Activated naive CD4-positive, alpha-beta T cell treated with anti-CD3 and anti-CD28 coated beads, Interleukin-2, amount 50 U/mL, for 24 hours (primary cell): ENCODE results near the gene ZCCHC17.

Source experiments
- H3K27ac Mint-ChIP-seq: one replicate; pipeline ENCODE4 v1.8.0; 2021; ENCODE audit warnings: mild to moderate bottlenecking, mixed read lengths
- H3K27me3 Mint-ChIP-seq: one replicate; pipeline ENCODE4 v1.8.0; 2021; ENCODE audit warnings: mixed read lengths
- H3K36me3 Mint-ChIP-seq: one replicate; pipeline ENCODE4 v1.8.0; 2021; ENCODE audit warnings: mixed read lengths
- H3K4me1 Mint-ChIP-seq: one replicate; pipeline ENCODE4 v1.8.0; 2021; ENCODE audit warnings: mixed read lengths
- H3K4me3 Mint-ChIP-seq: one replicate; pipeline ENCODE4 v1.8.0; 2021; ENCODE audit warnings: mild to moderate bottlenecking, mixed read lengths
- H3K9me3 Mint-ChIP-seq: one replicate; pipeline ENCODE4 v1.8.0; 2021; ENCODE audit warnings: mixed read lengths

Gene ZCCHC17

DNA sequence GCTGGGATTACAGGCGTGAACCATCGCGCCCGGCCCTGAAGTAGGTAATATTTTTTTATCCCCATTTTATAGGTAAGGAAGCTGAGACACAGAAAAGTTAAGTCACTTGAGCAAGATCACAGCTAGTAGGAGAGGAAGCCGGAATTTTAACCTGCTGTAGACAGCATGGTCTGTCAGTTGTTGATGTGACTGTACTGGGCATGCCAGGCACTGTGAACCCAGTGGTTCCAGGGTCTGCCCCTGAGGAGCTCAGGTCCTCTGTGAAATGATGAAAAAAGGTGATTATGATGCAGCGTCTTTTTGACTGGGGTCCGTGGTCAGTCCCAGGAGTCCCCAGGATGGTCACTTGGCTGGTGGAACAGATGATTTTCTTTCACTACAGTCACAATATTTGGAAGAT is 92.8 kb downstream of the ZCCHC17 start:
- Mint-ChIP-seq H3K36me3 (no peaks in the 10 kb centered on the region), H3K27ac (no peak overlapping the region), H3K4me1 (peaks cover 3% of the 10 kb centered on the region), H3K4me3 (no peak overlapping the region), H3K9me3 (no peaks in the 10 kb centered on the region), H3K27me3 (peaks cover 5% of the 10 kb centered on the region)

- H3K4me3 Mint-ChIP-seq: no peak overlapping the region
Measured at GRCh38 chr1:31390071-31390470, 93.2 kb downstream of the ZCCHC17 start.

GRCh38 chr1:31393463-31393862 is 96.6 kb downstream of the ZCCHC17 start:
- H3K4me1 Mint-ChIP-seq: peaks cover 12% of the 10 kb centered on the region
- no peaks in the 10 kb centered on the region for H3K36me3 Mint-ChIP-seq
- no peak overlapping the region for H3K27ac Mint-ChIP-seq
- peaks cover 5% of the 10 kb centered on the region for H3K27me3 Mint-ChIP-seq
- no peak overlapping the region for H3K4me3 Mint-ChIP-seq
- no peaks in the 10 kb centered on the region for H3K9me3 Mint-ChIP-seq

More at GRCh38 chr1:31390071-31390470, 93.2 kb downstream of the ZCCHC17 start:
- no peaks in the 10 kb centered on the region for H3K36me3 Mint-ChIP-seq
- H3K27me3 Mint-ChIP-seq: peaks cover 5% of the 10 kb centered on the region
- H3K27ac Mint-ChIP-seq: no peak overlapping the region
- no peaks in the 10 kb centered on the region for H3K9me3 Mint-ChIP-seq
- peaks cover 8% of the 10 kb centered on the region for H3K4me1 Mint-ChIP-seq

DNA sequence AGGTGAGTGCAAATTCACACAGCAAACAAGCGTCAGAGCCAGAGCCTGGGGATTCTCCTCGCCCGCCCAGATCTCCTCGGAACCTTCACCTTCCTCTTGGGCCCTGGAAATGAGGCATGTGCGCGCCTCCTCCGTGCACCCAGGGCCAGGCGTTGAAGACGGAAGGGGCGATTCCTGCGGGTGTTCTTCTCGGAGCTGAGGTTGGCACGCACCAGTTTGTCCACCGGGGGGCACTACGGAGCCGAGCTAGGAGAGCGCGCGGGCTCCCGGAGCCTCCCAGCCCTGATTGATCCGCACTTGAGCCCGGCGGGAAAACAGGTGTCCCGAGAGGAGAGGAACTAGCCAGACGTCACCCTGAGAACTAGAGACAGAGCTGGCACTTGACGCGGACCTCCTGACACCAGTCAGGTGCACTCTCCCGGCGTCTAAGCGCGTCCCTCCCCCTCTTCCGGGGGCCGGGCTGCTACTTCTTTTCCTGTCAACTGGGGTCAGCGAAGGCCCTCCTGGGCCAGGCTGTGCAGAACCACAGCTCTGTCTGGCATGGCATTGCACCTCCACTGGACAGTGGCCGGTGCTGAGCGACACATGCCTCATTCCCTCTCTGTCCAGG is 97.9 kb downstream of the ZCCHC17 start:
- peak overlapping the region; percentile 57 for H3K27ac Mint-ChIP-seq

DNA sequence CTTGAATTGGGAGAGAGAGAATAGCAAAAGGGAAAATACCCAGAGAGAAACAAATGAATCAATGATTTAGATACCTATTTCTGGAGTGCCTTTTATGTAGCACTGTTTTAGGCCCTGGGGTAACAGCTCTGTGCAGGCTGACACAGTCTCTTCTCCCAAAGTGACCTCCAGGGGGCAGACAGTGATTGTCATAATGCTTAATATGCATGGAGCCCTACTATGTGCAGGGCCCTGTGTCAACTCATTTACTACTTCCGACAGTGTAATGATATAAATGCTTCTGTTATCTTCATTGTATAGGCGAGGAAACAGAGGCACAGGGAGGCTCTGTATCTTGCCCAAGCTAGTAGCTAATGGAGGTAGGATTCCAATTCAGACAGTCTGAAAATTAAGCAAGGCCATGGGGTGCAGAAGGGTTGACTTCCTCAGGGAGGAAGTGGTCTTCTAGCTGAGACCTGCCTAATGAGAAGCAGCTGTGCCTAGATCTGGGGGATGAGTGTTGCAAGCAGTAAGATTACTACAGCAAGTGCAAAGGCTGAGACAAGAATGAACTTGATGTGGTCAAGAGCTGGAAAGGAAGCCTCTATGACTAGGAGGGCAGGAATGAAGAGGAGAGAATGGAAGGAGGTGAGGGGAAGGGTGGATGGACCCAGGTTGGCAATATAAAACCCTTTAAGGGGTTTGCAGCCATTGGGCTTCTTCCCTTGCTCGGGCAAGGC is 100.0 kb downstream of the ZCCHC17 start:
- Mint-ChIP-seq H3K9me3 (no peaks in the 10 kb centered on the region), H3K27me3 (peaks cover 5% of the 10 kb centered on the region), H3K4me3 (no peak overlapping the region), H3K4me1 (peaks cover 12% of the 10 kb centered on the region), H3K36me3 (no peaks in the 10 kb centered on the region), H3K27ac (no peak overlapping the region)

More for the DNA sequence above, 97.9 kb downstream of the ZCCHC17 start:
- Mint-ChIP-seq H3K4me1 (peaks cover 12% of the 10 kb centered on the region), H3K27me3 (peaks cover 5% of the 10 kb centered on the region), H3K4me3 (peak overlapping the region; percentile 86), H3K9me3 (no peaks in the 10 kb centered on the region), H3K36me3 (no peaks in the 10 kb centered on the region)

DNA sequence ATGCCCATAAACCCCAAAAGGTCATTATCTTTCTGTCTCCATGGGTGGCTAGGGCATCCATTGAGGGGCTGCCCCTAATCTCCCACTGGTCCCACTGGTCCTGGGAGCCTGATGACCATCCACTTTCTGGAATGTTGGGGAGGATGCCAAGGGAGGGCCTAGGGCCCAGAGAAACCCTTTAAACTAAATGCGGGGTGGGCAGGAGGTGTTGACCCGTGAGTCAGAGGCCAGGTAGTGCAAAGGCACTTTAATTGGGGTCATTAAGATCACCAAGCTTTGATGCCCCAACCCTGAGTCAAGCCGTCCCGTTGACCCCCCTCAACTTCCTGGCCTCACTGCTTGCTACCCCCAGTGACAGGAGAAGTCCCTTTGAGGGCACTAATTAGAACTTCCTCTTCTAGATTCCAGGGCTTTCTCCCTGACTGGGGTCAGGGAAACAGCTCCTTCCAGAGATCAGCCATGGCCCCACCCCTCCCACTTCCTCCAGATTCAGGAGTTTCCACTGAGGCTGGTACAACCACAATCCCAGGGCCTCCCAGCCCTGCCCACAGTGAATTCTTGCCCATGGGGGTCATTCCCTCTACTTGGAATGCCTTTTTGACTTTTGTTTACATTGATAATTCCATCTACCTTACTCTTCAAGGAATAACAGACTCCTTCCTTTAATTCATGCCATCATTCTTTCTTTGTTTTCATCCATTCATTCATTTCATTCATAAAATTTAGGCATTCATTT is 100.7 kb downstream of the ZCCHC17 start:
- Mint-ChIP-seq H3K9me3 (no peaks in the 10 kb centered on the region), H3K27me3 (peaks cover 2% of the 10 kb centered on the region), H3K36me3 (no peaks in the 10 kb centered on the region), H3K4me3 (no peak overlapping the region), H3K4me1 (peaks cover 12% of the 10 kb centered on the region), H3K27ac (no peak overlapping the region)

GRCh38 chr1:31398246-31398645 is 101.4 kb downstream of the ZCCHC17 start:
- Mint-ChIP-seq H3K4me1 (peaks cover 12% of the 10 kb centered on the region), H3K27me3 (peaks cover 2% of the 10 kb centered on the region), H3K9me3 (no peaks in the 10 kb centered on the region), H3K4me3 (no peak overlapping the region), H3K27ac (no peak overlapping the region), H3K36me3 (no peaks in the 10 kb centered on the region)

GRCh38 chr1:31399976-31400375 is 103.1 kb downstream of the ZCCHC17 start:
- no peak overlapping the region for H3K4me3 Mint-ChIP-seq
- H3K27me3 Mint-ChIP-seq: peaks cover 2% of the 10 kb centered on the region
- H3K4me1 Mint-ChIP-seq: peaks cover 6% of the 10 kb centered on the region
- no peak overlapping the region for H3K27ac Mint-ChIP-seq
- no peaks in the 10 kb centered on the region for H3K9me3 Mint-ChIP-seq
- no peaks in the 10 kb centered on the region for H3K36me3 Mint-ChIP-seq

- H3K27ac Mint-ChIP-seq: no peak overlapping the region
- no peaks in the 10 kb centered on the region for H3K36me3 Mint-ChIP-seq
- peaks cover 2% of the 10 kb centered on the region for H3K27me3 Mint-ChIP-seq
- peaks cover 1% of the 10 kb centered on the region for H3K4me1 Mint-ChIP-seq
- H3K4me3 Mint-ChIP-seq: no peak overlapping the region
- no peaks in the 10 kb centered on the region for H3K9me3 Mint-ChIP-seq
Measured at GRCh38 chr1:31400393-31400792, 103.6 kb downstream of the ZCCHC17 start.

GRCh38 chr1:31401241-31401640 is 104.4 kb downstream of the ZCCHC17 start:
- peaks cover 2% of the 10 kb centered on the region for H3K27me3 Mint-ChIP-seq
- H3K36me3 Mint-ChIP-seq: no peaks in the 10 kb centered on the region
- no peaks in the 10 kb centered on the region for H3K9me3 Mint-ChIP-seq
- no peaks in the 10 kb centered on the region for H3K4me1 Mint-ChIP-seq
- H3K27ac Mint-ChIP-seq: no peak overlapping the region
- no peak overlapping the region for H3K4me3 Mint-ChIP-seq

DNA sequence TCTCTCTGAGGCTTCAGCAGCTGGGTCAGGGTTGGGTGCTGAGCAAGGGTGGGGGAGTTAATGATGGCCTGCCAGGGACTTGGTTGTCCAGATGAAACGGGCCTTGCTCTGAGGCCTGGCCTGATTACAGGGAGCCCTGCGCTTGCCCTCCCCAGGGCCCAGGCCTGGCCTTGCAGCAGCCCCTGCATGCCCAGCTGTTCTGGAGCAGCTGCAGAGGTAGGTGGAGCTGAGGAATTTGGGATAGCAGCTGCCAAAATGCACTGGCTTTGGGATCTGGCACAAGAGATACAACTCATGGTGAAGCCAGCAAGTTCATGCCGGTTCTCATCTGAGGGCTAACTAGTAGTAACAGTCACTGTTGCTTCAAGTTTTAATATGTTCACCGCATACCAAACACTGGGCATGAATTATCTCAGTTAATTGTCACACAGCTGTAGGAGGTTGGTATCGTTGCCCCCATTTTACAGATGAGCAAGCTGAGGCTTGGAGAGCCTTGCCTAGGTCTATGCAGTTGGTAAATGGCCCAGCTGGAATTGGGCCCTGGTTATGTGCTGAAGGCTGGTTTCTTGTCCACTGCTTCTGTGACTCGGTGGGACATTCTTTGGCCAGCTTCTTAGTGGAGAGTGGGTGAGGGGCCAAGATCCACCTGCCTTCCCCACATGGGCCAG is 108.9 kb downstream of the ZCCHC17 start:
- H3K4me3 Mint-ChIP-seq: no peak overlapping the region
- H3K27me3 Mint-ChIP-seq: peaks cover 7% of the 10 kb centered on the region
- H3K27ac Mint-ChIP-seq: no peak overlapping the region
- no peaks in the 10 kb centered on the region for H3K9me3 Mint-ChIP-seq
- H3K36me3 Mint-ChIP-seq: no peaks in the 10 kb centered on the region
- H3K4me1 Mint-ChIP-seq: no peaks in the 10 kb centered on the region

DNA sequence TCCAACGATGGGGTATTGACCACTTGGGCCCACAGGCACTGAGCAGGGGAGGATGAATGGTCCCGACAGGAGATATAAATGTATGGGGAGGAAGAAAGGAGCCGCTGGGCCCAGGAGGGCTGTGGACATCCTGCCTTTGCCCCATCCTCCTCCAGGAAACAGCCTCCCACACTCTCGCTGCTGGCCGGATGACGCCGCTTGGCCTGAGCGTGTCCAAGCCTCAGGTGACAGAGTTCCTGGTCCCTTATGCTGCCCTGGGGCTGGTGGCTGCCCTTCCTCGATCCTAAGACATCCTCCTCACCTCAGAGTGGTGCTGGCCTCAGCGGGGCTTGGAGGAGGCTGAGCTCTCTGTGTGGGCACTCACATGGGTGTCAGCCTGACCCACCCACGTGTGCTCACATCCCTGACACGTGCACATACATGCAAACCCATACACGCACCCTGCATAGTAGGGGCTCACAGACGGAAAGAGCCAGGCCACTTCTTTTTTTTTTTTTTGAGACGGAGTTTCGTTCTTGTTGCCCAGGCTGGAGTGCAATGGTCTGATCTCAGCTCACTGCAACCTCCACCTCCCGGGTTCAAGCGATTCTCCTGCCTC is 110.3 kb downstream of the ZCCHC17 start:
- peaks cover 1% of the 10 kb centered on the region for H3K4me1 Mint-ChIP-seq
- H3K27me3 Mint-ChIP-seq: peaks cover 17% of the 10 kb centered on the region
- H3K9me3 Mint-ChIP-seq: no peaks in the 10 kb centered on the region
- no peaks in the 10 kb centered on the region for H3K36me3 Mint-ChIP-seq
- no peak overlapping the region for H3K4me3 Mint-ChIP-seq
- H3K27ac Mint-ChIP-seq: no peak overlapping the region

GRCh38 chr1:31408788-31409318 is 112.0 kb downstream of the ZCCHC17 start:
- Mint-ChIP-seq H3K4me3 (no peak overlapping the region), H3K4me1 (peaks cover 8% of the 10 kb centered on the region), H3K36me3 (no peaks in the 10 kb centered on the region), H3K27me3 (peaks cover 26% of the 10 kb centered on the region), H3K9me3 (no peaks in the 10 kb centered on the region), H3K27ac (no peak overlapping the region)

- Mint-ChIP-seq H3K9me3 (no peaks in the 10 kb centered on the region), H3K4me1 (peaks cover 9% of the 10 kb centered on the region), H3K4me3 (no peak overlapping the region), H3K36me3 (no peaks in the 10 kb centered on the region), H3K27me3 (peaks cover 31% of the 10 kb centered on the region), H3K27ac (no peak overlapping the region)
Measured at GRCh38 chr1:31409946-31410858, 113.4 kb downstream of the ZCCHC17 start.
